T-helper 17 cell (primary cell): Measurements from ENCODE around the gene TBCK. TPM values are rescaled to one million over a fixed set of nuclear protein-coding genes. Genes with fewer than 3 reads are reported as not detected.

ENCODE experiments used
- total RNA-seq, 4 donors: library from RNA in 2 of 4; stranded (reverse) in 2 of 4; gene quantifications; one replicate each; pipeline ENCODE4 v1.2.3 and lab custom pipeline; 2022 to 2026

TBCK gene
- total RNA-seq, 2 donors from 2014 or later: 41.6 to 43.2 TPM

Other genes starting within 250 kb of the TBCK start
- gene AIMP1, start 341 bp upstream of the TBCK start, total RNA-seq: 10 to 100 TPM; 41.2 to 51.6 TPM
- not detected for gene GIMD1, start 52.6 kb upstream of the TBCK start, total RNA-seq